HCT116 (cell line): ENCODE results near the gene SPOP. TPM values are rescaled to one million over a fixed set of nuclear protein-coding genes. Genes with fewer than 3 reads are reported as not detected.

Experiments used
- ATAC-seq: fragments of 200-7000 bp; cut with Tn5 transposase; 2 replicates; pipeline ENCODE4 v1.9.1; 2020; ENCODE audit warnings: mild to moderate bottlenecking, moderate library complexity
- BruUV-seq: library from RNA; stranded (reverse); fragments of 400-500 nt; replicated peaks from 2 replicates; lab custom pipeline; 2021; lab: Mats Ljungman, UMichigan
- CTCF ChIA-PET: fragments of 300-600 bp; sonication (Branson Sonifier 250); formaldehyde crosslinking; loops from one replicate; lab custom pipeline; 2021; ENCODE audit warnings: antibody characterized with exemption; lab: Charles Lee
- POLR2A ChIA-PET: fragments of 300-600, 350-600 bp; sonication (Branson Sonifier 250); formaldehyde crosslinking; loops from one replicate; lab custom pipeline; 2021; ENCODE audit warnings: antibody characterized with exemption; lab: Charles Lee
- RAD21 ChIA-PET, 2 experiments: fragments of 300-600 bp; sonication (Branson Sonifier 250); formaldehyde crosslinking; loops; one replicate each; lab custom pipeline; 2023; ENCODE audit warnings: low total read pairs in 2 of 2; ENCODE audit not compliant: uncharacterized antibody in 2 of 2, unreplicated experiment in 2 of 2, low non-redundant PET in 1 of 2; lab: Charles Lee
- DNase-seq: peaks from one replicate; pipeline ENCODE4 v3.0.0-alpha.2; 2010; ENCODE audit warnings: low read depth, low spot score
- H2AFZ ChIP-seq: fragments of 200-600 bp; shearing (Covaris generic), sonication (generic); 2 replicates; pipeline ENCODE4 v1.6.1; 2017; ENCODE audit warnings: low read depth, mixed run types, mixed read lengths, antibody characterized with exemption, low read length; ENCODE audit not compliant: poor library complexity, severe bottlenecking
- H3K27ac ChIP-seq: 2 replicates; pipeline ENCODE4 v1.5.1; 2012; ENCODE audit warnings: low read depth, low read length
- H3K27me3 ChIP-seq: fragments of 200-600 bp; sonication (generic); 2 replicates; pipeline ENCODE4 v1.6.1; 2016; ENCODE audit warnings: mixed run types, low read length, mixed read lengths; ENCODE audit not compliant: insufficient read depth
- H3K36me3 ChIP-seq, 2 experiments: fragments of 200-500 bp in 1 of 2; fragments of 200-600 bp in 1 of 2; sonication (Bioruptor generic) in 1 of 2; sonication (generic) in 1 of 2; 2 replicates each; pipeline versions ENCODE4 v1.5.1 to v1.6.1; 2014 to 2016; ENCODE audit warnings: low read length in 2 of 2, inconsistent platforms in 1 of 2, mixed read lengths in 1 of 2, mixed run types in 1 of 2; ENCODE audit not compliant: insufficient read depth in 2 of 2, control insufficient read depth in 1 of 2
- H3K4me1 ChIP-seq, 2 experiments: fragments of 200-600 bp in 1 of 2; sonication (generic) in 1 of 2; 2 replicates each; pipeline versions ENCODE4 v1.5.1 to v1.6.1; 2012 to 2017; ENCODE audit warnings: low read length in 2 of 2, inconsistent platforms in 1 of 2, mild to moderate bottlenecking in 1 of 2, mixed read lengths in 1 of 2, mixed run types in 1 of 2, moderate library complexity in 1 of 2; ENCODE audit not compliant: insufficient read depth in 2 of 2, control insufficient read depth in 1 of 2
- H3K4me2 ChIP-seq: fragments of 200-600 bp; sonication (generic); 2 replicates; pipeline ENCODE4 v1.6.1; 2017; ENCODE audit warnings: mixed run types, low read length, mixed read lengths
- H3K4me3 ChIP-seq, 2 experiments: fragments of 200-600 bp in 1 of 2; sonication (generic) in 1 of 2; replicated peaks in 1 of 2; 2 replicates each; pipeline ENCODE4 v1.5.1; 2011 to 2016; ENCODE audit warnings: low read length in 2 of 2, control low read depth in 1 of 2, low read depth in 1 of 2, mild to moderate bottlenecking in 1 of 2, mixed read lengths in 1 of 2, mixed run types in 1 of 2
- H3K79me2 ChIP-seq: fragments of 200-600 bp; sonication (generic); 2 replicates; pipeline ENCODE4 v1.6.1; 2017; ENCODE audit warnings: mild to moderate bottlenecking, mixed run types, low read length, moderate library complexity, mixed read lengths; ENCODE audit not compliant: insufficient read depth
- H3K9ac ChIP-seq: fragments of 200-600 bp; sonication (generic); 2 replicates; pipeline ENCODE4 v1.6.1; 2016; ENCODE audit warnings: low read length, mixed read lengths
- H3K9me2 ChIP-seq: fragments of 200-600 bp; sonication (generic), shearing (Covaris generic); 2 replicates; pipeline ENCODE4 v1.6.1; 2017; ENCODE audit warnings: mixed run types, mild to moderate bottlenecking, moderate library complexity; ENCODE audit not compliant: insufficient read depth
- H3K9me3 ChIP-seq, 2 experiments: fragments of 200-500 bp in 1 of 2; fragments of 200-600 bp in 1 of 2; sonication (Bioruptor generic) in 1 of 2; sonication (generic) in 1 of 2; 2 replicates each; pipeline ENCODE4 v1.6.1; 2014 to 2017; ENCODE audit warnings: low read length in 2 of 2, mixed read lengths in 2 of 2, inconsistent platforms in 1 of 2, low read depth in 1 of 2, mild to moderate bottlenecking in 1 of 2, mixed run types in 1 of 2, moderate library complexity in 1 of 2; ENCODE audit not compliant: control insufficient read depth in 1 of 2, insufficient read depth in 1 of 2
- H4K20me1 ChIP-seq: fragments of 200-600 bp; sonication (generic), shearing (Covaris generic); 2 replicates; pipeline ENCODE4 v1.6.1; 2017; ENCODE audit warnings: mixed run types, mild to moderate bottlenecking, moderate library complexity; ENCODE audit not compliant: insufficient read depth
- CBX3 ChIP-seq: IDR thresholded peaks from 2 replicates; pipeline ENCODE4 v1.6.1; 2012; ENCODE audit warnings: low read depth
- CEBPB ChIP-seq: IDR thresholded peaks from 2 replicates; pipeline ENCODE4 v1.6.1; 2012; ENCODE audit warnings: low read depth
- EGR1 ChIP-seq: IDR thresholded peaks from 2 replicates; pipeline ENCODE4 v1.6.1; 2012; ENCODE audit warnings: low read depth
- ELF1 ChIP-seq: IDR thresholded peaks from 2 replicates; pipeline ENCODE4 v1.6.1; 2012; ENCODE audit warnings: low read depth, borderline replicate concordance
- FOSL1 ChIP-seq: IDR thresholded peaks from 2 replicates; pipeline ENCODE4 v1.6.1; 2012; ENCODE audit warnings: low read depth
- POLR2A ChIP-seq: IDR thresholded peaks from 2 replicates; pipeline ENCODE4 v1.7.0; 2011; ENCODE audit warnings: borderline replicate concordance; ENCODE audit not compliant: insufficient read depth, insufficient read length; ENCODE audit errors: extremely low read depth
- POLR2AphosphoS5 ChIP-seq: IDR thresholded peaks from 2 replicates; pipeline ENCODE4 v1.6.1; 2011; ENCODE audit warnings: mild to moderate bottlenecking, low read depth, low read length, moderate library complexity
- RAD21 ChIP-seq: IDR thresholded peaks from 2 replicates; pipeline ENCODE4 v1.6.1; 2012; ENCODE audit warnings: low read depth, mild to moderate bottlenecking
- REST ChIP-seq: IDR thresholded peaks from 2 replicates; pipeline ENCODE4 v1.6.1; 2012; ENCODE audit warnings: low read depth
- SP1 ChIP-seq: IDR thresholded peaks from 2 replicates; pipeline ENCODE4 v1.6.1; 2012; ENCODE audit warnings: low read depth
- SRF ChIP-seq: IDR thresholded peaks from 2 replicates; pipeline ENCODE4 v1.6.1; 2012; ENCODE audit warnings: low read depth
- TCF7L2 ChIP-seq: IDR thresholded peaks from 2 replicates; pipeline ENCODE4 v1.7.0; 2011; ENCODE audit warnings: borderline replicate concordance, inconsistent platforms; ENCODE audit not compliant: insufficient read depth, insufficient read length; ENCODE audit errors: extremely low read depth
- YY1 ChIP-seq: IDR thresholded peaks from 2 replicates; pipeline ENCODE4 v1.6.1; 2011; ENCODE audit warnings: low read length, low read depth, moderate library complexity, mild to moderate bottlenecking; ENCODE audit not compliant: insufficient replicate concordance; ENCODE audit errors: extremely low read depth
- ZFX ChIP-seq: fragments of 450-650 bp; IDR thresholded peaks from 2 replicates; pipeline ENCODE4 v1.6.1; 2017
- ZNF274 ChIP-seq: fragments of 200-500 bp; sonication (Bioruptor generic); IDR thresholded peaks from 2 replicates; pipeline ENCODE4 v1.6.1; 2014; ENCODE audit warnings: mild to moderate bottlenecking, low read depth, low read length, inconsistent platforms
- intact Hi-C: fragments of 100-400 bp; cut with micrococcal nuclease; formaldehyde crosslinking; loops from 2 replicates; pipeline ENCODE4 v1.10.0; 2022
- total RNA-seq: library from RNA; stranded (reverse); gene quantifications from one replicate; pipeline ENCODE4 v1.2.1, GENCODE V29; 2021; ENCODE audit not compliant: unreplicated experiment
- TF ChIP-seq, protein P1 (sequence below): IDR thresholded peaks from 2 replicates; pipeline ENCODE4 v1.6.1; 2012
- TF ChIP-seq, protein P2 (sequence below), 3 experiments: fragments of 200-600 bp in 1 of 3; sonication (generic) in 1 of 3; IDR thresholded peaks in 2 of 3; conservative IDR thresholded peaks in 1 of 3; 2 replicates each; pipeline ENCODE4 v1.5.1; 2012 to 2017; ENCODE audit warnings: low read depth in 2 of 3, low read length in 2 of 3, antibody characterized with exemption in 1 of 3, borderline replicate concordance in 1 of 3, control low read depth in 1 of 3, mild to moderate bottlenecking in 1 of 3, mixed read lengths in 1 of 3, mixed run types in 1 of 3, moderate library complexity in 1 of 3; ENCODE audit not compliant: insufficient read depth in 1 of 3
- TF ChIP-seq, protein P3 (sequence below): IDR thresholded peaks from 2 replicates; pipeline ENCODE4 v1.6.1; 2011; ENCODE audit warnings: mild to moderate bottlenecking, low read length, moderate library complexity; ENCODE audit not compliant: insufficient replicate concordance; ENCODE audit errors: extremely low read depth

The SPOP gene
- total RNA-seq, 1 experiment from 2014 or later, result 85.1 TPM

GRCh38 chr17:49555495-49556222 is 122.2 kb downstream of the SPOP start:
- POLR2A ChIA-PET, result interaction anchor here (0.7 to 1.6 kb wide), 3 partner anchors 60 to 153 kb away, joined by 3 to 4 read pairs (median 3); partner anchors contain the start of genes NGFR, PHB1 and SLC35B1
- Histone ChIP-seq H3K9ac (peak overlapping the region; percentile 34; the same call in 1 of the 2 replicates), H3K4me3 (no peak overlapping the region)

More at GRCh38 chr17:49555495-49556222, 122.2 kb downstream of the SPOP start:
- Histone ChIP-seq H2AFZ (peak overlapping the region; percentile 79), H3K9me2 (no peaks in the 10 kb centered on the region), H3K27ac (no peak overlapping the region; the same call in 1 of the 2 replicates), H3K4me2 (peak overlapping the region; percentile 52), H3K4me1 (peaks cover 0 to 17% of the 10 kb centered on the region in 2 experiments; a peak in 1 of 4 replicates), H3K27me3 (no peaks in the 10 kb centered on the region)
- no TSS peak for BruUV-seq
- DNase-seq, result no peak
- RAD21 ChIA-PET, result interaction anchor here (1.0 to 1.6 kb wide), 6 partner anchors 61 to 149 kb away, joined by 3 to 11 read pairs (median 5); partner anchors contain the start of genes NGFR (in 1 of the 2) and PHB1 (in 1 of the 2)
- TF ChIP-seq, protein P1, sequence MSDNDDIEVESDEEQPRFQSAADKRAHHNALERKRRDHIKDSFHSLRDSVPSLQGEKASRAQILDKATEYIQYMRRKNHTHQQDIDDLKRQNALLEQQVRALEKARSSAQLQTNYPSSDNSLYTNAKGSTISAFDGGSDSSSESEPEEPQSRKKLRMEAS, result no peak
- no peak for TF ChIP-seq ELF1
- TF ChIP-seq CBX3, result no peak
- no peak for TF ChIP-seq EGR1
- TF ChIP-seq YY1, result no peak
- no peak for TF ChIP-seq ZNF274
- no peak for TF ChIP-seq TCF7L2
- TF ChIP-seq CEBPB, result no peak
- no peak for TF ChIP-seq FOSL1
- TF ChIP-seq, protein P2, sequence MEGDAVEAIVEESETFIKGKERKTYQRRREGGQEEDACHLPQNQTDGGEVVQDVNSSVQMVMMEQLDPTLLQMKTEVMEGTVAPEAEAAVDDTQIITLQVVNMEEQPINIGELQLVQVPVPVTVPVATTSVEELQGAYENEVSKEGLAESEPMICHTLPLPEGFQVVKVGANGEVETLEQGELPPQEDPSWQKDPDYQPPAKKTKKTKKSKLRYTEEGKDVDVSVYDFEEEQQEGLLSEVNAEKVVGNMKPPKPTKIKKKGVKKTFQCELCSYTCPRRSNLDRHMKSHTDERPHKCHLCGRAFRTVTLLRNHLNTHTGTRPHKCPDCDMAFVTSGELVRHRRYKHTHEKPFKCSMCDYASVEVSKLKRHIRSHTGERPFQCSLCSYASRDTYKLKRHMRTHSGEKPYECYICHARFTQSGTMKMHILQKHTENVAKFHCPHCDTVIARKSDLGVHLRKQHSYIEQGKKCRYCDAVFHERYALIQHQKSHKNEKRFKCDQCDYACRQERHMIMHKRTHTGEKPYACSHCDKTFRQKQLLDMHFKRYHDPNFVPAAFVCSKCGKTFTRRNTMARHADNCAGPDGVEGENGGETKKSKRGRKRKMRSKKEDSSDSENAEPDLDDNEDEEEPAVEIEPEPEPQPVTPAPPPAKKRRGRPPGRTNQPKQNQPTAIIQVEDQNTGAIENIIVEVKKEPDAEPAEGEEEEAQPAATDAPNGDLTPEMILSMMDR (IDR thresholded peaks at IDR 0.05 in 2 of 3, conservative IDR thresholded peaks at IDR 0.05 in 1 of 3; ENCODE audit: borderline replicate concordance in 1 of 3, insufficient read depth in 1 of 3, low read depth in 2 of 3, low read length in 2 of 3), result no peak
- TF ChIP-seq SRF, result no peak
- TF ChIP-seq SP1, result no peak
- no peak for TF ChIP-seq REST
- TF ChIP-seq POLR2AphosphoS5, result no peak
- TF ChIP-seq, protein P3, sequence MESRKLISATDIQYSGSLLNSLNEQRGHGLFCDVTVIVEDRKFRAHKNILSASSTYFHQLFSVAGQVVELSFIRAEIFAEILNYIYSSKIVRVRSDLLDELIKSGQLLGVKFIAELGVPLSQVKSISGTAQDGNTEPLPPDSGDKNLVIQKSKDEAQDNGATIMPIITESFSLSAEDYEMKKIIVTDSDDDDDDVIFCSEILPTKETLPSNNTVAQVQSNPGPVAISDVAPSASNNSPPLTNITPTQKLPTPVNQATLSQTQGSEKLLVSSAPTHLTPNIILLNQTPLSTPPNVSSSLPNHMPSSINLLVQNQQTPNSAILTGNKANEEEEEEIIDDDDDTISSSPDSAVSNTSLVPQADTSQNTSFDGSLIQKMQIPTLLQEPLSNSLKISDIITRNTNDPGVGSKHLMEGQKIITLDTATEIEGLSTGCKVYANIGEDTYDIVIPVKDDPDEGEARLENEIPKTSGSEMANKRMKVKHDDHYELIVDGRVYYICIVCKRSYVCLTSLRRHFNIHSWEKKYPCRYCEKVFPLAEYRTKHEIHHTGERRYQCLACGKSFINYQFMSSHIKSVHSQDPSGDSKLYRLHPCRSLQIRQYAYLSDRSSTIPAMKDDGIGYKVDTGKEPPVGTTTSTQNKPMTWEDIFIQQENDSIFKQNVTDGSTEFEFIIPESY, result no peak
- no peak for TF ChIP-seq ZFX
- TF ChIP-seq POLR2A, result no peak
- TF ChIP-seq RAD21, result no peak
- TF ChIP-seq, all 23 proteins: peak for 0
- CTCF ChIA-PET, result interaction anchor here (0.8 to 3.8 kb wide), 40 partner anchors 10 to 520 kb away, joined by 3 to 81 read pairs (median 5); partner anchors contain the start of genes KAT7, NGFR, PHB1 and SLC35B1
- no peaks in the 10 kb centered on the region for H3K36me3 ChIP-seq
- no peaks in the 10 kb centered on the region for H4K20me1 ChIP-seq
- H3K79me2 ChIP-seq, result no peaks in the 10 kb centered on the region
- ATAC-seq, result no peak
- no peaks in the 10 kb centered on the region for H3K9me3 ChIP-seq
- intact Hi-C loops, result loop anchor here (1.0 to 2.0 kb wide), 4 partner anchors 59 to 240 kb away; no protein-coding TSS in a partner anchor
